Muscle of arm (tissue), 12 donors: ENCODE measurements around the gene SLC52A3. TPM values are rescaled to one million over a fixed set of nuclear protein-coding genes. Genes with fewer than 3 reads are reported as not detected.

ENCODE experiments used
- DNase-seq: peaks from one replicate; pipeline ENCODE4 v3.0.0-alpha.2; 2013
- polyA plus RNA-seq, 12 donors: library from polyadenylated mRNA; unstranded; fragments of 120-200 nt; gene quantifications; one replicate each; pipeline ENCODE4 v1.2.1, GENCODE V29; 2013; ENCODE audit not compliant: insufficient read length in 12 of 12

Gene SLC52A3
- polyA plus RNA-seq, 12 donors = 0.27 to 1.0 (median 0.41) TPM; not detected in 2

DNA sequence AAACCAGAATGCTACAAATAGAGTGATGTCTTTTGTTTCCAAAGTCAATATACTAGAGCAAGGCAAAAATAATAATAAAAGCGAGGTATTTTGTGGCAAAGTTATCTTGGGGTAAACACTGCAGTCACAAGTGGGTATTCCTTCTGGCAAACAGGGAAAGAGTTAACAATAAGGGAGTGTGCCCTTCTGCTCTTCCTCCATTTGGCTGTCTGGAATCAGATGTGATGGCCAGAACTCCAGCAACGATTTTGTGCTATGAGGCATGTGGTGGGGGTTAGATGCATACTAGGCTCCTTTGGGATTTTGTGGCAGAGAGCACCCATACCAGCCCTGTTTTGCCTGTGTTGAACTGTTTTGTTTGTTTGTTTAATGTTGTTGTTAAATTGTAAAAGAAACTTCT, 2.4 kb upstream of the SLC52A3 start:
- DNase-seq = no peak

DNA sequence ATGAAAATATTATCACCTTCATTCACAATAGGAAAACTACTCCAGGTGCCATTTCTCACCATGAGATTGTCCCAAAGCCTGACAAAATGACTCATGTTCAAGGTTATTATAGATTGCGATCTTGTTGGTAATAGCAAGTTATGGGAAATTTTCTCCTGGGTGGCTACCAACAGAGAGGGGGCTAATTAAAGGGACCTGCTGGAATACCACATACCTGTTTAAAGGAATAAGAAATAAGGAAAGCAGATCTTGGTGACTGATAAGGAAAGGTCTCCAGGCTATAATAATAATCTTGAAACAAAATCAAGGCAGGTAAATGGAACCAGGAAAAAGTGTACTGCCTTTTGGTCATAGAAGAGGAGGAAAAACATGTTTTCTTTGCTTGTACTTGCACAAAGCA, 1.4 kb downstream of the SLC52A3 start:
- no peak for DNase-seq

DNA sequence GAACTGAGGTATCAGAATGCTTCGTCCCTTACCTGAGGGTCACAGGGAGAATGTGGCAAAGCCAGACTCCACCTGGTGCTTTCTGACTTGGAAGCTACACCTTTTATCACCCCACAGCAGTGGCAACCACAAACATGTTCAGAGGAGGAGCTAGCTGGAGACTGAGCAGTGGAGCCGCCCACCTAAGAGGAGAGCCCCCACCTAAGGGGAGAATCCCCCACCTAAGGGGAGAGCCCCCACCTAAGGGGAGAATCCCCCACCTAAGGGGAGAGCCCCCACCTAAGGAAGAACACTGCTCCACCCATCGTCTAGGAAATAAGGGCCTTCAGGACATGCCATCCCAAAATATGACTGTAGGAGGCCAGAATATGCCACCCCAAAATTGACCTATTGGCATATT, 4.0 kb downstream of the SLC52A3 start:
- DNase-seq = no peak

DNA sequence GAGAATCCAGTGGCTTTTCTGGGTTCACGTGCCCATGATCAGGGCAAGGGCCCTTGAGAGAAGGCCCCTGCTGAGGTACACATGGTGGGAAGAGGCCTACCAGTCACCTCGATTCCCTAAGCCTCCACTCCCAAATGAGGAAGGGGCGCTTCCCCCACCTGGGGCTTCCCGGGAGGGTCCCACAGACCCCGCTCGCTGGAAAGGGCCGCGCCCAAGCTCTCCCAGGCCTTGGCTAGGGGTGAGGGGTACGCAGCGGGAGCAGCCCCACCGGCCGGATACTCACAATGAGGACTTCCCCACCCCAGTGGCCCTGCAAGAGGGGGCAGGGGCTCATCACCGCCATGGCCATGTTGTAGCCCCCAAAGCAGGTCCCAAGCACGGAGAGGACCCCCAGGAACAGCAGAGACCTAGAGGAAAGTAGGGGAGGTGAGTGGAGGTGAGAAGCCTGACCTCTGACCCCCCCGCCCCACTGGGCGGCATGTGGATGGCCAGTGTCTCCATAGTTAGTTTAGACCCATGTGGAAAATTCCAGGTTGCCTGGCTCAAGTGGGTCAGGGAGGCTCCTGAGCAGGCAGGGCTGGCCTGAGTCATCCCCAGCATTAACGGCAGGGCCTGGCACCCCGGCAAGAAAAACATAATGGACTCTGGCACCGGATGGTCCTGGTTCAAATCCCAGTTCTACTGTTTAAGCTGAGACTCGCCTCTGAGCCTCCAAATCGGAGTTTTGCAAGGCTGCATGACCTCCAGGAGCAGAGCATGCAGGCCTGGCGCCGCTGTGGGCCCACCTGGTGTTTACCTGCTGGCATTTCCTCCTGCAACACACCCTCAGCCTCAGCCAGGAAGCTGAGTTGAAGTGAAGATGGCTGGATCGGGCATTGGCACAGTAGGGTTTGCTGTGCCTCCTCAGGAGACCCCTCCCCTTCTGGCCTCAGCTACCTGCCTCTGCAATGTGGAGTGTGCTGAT, 6.6 kb downstream of the SLC52A3 start:
- no peak for DNase-seq

DNA sequence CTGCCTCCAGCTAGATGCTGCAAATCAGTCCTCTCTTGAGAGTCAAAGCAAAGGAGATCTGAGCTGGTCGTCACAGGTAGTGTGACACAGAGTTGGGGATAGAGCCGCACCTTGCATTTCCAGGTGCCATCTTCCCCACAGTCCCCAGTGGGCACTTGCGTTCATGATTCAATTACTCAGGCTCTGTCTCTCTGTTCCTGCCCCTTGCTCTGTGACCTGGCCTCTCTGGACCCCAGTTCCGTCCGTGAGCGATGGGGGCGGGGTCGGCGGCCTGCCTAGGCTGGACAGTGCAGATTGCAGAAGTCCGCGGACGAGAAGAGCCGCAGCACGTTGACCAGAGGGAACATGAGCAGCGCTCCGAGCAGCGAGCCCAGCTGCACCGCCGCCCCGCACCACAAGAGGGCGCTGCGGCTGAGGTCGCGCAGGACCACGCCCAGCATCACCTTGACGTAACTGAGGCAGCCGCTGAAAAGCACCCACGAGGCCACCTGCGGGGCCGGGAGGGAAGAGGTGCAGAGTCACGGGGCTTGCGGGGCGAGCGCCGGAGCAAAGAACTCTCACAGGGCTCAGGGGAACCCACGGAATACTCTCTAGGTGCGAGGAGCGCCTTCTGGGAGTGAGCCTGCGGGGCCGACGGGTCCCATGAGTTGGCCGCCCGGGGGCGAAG, 7.4 kb downstream of the SLC52A3 start:
- no peak for DNase-seq

DNA sequence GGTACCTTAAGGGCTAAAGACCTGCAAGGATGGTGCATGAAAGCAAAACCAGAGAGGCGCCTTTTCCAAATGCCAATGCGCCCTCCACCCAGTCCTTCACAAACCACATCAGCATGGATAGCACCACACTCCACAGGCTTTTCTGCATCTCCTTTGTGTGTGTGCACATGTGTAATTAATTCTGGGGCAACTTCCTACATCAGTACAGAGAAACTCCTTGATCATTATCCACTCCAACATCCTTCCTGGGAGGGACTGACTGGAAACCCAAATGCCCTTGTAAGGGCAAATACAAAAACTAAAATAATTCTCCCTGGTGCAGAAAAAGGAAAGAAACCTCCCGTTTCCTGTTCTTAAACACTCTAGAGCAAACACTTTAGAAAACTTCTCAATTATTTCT, 10.8 kb downstream of the SLC52A3 start:
- no peak for DNase-seq

DNA sequence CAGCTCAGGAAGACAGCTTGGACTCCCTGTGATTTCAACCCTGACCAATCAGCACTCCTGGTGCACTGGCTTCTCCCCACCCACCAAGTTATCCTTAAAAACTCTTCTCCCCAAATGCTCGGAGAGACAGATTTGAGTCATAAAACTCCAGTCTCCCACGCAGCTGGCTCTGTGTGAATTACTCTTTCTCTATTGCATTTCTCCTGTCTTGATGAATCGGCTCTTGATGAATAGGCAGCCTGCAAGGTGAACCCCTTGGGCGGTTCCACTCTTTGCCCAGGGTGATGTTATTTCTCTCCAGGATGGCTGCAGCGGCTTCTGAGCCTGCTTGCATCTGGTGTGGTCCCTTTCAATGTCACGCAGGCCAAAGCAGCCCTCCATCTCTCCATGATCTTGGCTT, 12.4 kb downstream of the SLC52A3 start:
- no peak for DNase-seq

DNA sequence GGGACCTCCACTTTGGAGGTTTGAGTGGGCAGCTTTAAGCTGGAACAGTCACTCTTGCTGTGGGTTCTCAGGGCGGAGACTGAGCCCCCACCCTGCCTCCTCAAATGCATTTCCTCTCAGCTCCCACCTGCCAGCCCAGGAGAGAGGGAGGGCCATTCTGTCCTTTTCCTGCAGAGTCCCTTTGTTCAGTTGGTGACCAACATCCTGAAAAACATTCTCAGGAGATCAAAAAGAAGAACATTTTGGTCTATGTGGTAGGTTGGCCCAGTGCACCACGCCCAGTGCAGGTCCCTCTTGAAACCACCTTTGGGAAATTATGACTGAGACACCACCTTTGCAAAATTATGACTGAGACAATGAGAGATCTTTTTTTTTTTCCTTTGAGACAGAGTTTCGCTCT, 13.4 kb downstream of the SLC52A3 start:
- DNase-seq = no peak

DNA sequence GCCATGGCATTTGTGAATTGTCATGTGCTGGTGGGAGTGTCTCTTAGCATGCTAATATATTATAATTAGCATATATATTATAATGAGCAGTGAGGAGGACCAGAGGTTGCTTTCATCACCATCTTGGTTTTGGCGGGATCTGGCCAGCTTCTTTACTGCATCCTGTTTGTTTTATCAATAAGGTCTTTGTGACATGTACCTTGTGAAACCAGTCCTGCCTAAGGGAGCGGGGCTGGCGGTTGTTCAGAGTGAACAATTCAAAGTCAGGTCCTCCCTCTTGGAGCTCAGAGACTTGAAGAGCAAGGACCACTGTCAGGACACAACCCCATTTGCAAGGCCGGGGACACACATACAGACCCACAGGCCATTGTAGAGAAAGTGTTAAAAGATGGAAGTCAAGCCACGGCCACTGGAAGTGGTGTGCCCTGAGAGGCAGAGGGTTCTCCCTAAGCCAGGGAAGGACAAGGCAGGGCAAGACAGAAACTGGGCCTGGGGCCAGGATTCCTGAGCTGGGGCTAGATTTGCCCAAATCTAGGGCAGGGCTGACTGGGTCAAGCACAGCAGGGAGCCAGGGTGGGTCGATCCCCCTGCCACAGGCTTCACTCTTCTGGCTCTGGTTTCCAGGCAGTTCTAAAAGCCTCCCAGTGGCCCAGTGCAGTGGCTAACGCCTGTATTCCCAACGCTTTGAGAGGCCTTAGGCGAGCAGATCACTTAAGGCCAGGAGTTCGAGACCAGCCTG, 14.2 kb downstream of the SLC52A3 start:
- no peak for DNase-seq

DNA sequence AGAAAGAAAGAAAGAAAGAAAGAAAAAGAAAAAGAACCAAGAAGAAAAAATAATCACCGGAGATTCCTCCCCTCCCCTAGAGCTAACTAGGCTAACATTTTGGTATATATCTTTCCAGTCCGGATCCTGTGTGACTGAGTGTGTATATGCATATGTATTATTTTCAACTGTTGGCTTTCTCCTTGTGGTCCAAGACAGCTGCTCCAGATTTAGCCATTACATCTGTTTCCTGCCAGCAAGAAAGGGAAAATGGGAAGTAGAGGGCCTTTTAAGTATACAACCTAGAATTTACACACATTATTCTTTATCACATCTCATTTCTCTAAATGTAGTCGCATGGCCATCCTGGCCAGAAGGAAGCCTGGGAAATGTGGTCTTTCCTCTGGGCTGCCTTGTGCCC, 15.2 kb downstream of the SLC52A3 start:
- peak; percentile 41 for DNase-seq

DNA sequence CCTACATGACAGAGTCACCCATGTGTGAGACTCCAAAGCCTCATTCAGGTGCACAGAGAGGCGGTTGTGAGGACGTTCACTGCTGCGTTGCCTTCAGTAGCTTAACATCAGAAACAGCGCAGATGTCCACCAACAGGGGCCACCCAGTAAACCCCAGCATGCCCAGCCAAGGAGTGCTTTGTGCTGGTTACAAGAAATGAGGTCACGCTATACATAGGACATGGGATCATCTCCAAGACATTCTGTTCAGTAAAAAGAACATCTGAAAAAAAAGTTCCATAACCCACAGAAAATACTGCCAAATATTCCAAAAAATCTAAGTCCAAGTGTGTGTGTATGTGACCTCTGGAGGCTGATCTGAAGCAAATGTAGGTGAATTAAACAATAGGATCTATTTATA, 16.0 kb downstream of the SLC52A3 start:
- DNase-seq = peak; percentile 69

DNA sequence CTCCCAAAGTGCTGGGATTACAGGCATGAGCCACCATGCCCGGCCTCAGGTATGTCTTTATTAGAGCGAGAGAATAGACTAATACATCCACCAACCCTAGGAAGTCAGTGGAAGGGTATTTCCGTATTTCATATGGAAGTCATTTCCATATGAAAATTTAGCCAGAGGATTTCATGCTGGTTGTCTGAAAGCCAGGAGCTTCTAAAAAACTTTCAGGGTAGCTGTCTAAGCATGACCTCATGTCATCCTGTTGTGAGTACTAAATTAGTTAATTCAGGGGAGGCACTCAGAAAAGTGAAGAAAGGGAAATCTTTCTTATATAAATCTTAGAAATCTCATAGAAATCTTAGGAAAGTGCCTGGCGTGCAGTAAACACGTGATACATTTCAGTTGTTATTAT, 16.5 kb downstream of the SLC52A3 start:
- peak; percentile 40 for DNase-seq

DNA sequence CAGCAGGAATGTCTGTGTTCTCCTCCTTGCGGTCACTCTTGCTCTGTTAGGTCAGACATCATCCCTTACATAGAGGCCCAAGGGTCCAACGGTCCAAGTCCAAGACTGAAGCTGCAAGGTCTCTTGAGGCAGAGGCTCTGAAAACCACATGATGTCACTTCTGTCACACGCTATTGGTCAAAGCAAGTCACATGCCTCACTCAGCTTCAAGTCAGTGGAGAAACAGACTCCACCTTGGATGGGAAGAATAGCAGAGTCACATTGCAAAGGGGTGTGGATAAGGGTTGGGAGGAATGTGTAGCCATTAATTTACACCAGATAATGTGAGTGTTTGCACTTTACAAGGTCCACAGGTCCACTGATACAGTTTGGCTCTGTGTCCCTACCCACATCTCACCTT, 17.5 kb downstream of the SLC52A3 start:
- no peak for DNase-seq

DNA sequence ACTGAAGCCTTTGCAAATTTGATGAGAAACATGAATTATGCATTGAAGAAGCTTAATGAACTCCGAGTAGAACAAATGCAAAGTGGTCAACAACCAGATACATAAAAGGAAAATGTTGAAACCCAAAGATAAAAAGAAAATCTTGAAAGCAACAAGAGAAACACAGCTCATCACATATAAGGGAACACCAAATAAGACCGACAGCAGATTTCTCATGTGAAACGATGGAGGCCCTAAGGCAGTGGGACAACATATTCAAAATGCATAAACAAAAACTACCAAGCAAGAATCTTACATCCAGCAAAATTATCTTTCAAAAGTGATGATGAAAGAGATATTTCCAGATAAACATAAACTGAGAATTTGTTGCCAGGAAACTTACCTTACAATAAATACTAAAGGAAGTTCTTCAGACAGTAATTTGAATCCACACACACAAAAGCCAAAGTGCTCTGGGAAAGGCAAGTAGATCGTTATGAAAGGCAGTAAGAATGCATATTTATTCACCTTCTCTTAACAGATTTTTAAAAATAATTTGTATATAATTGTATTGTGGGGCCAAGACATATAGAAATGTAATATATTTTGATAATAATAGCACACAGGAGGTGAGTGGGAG, 22.5 kb downstream of the SLC52A3 start:
- DNase-seq = no peak

DNA sequence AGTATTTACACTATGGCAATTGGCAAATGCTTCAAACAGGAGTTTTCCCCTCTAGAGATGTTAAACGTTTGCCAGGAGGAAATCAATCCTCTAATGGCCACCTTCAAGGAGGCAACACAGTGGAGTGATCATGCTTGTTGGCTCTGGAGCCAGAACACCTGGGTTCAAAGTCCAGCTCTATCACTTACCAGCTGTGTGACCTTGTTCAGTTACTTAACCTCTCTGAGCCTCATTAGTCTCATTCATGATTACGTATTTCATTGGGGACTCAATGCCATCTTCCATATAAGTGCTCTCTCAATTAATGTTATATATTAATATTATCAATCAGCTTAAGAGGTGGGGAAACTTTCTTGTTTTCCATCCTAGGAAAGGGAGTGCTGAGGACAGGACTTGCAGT, 26.1 kb downstream of the SLC52A3 start:
- DNase-seq = no peak

DNA sequence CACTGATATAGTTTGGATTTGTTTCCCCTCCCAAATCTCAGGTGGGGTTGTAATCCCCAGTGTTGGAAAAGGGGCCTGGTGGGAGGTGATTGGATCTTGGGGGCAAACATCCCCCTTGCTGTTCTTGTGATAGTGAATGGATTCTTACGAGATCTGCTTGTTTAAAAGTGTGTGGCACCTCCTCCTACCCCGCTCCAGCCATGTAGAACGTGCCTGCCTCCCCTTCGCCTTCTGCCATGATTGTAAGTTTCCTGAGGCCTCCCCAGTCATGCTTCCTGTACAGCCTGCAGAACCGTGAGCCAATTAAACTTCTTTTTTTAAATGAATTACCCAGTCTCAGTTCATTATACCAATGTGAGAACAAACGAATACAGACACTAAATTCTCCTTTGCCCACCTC, 26.7 kb downstream of the SLC52A3 start:
- no peak for DNase-seq

DNA sequence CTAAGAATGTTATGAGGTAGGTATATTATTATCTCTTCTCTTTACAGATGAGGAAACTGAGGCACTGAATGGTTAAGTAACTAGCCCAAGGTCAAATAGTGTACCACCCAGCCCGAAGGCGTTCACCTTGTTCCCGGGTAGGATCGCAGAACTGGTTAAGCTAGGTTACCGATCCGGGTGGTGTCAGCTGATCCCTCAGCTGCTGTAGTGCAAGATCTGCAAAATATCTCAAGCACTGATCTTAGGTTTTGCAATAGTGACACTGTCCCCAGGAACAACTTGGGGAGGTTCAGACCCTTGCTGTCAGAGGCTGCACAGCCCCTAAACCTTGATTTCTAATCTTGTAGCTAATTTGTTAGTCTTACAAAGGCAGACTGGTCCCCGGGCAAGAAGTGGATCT, 28.1 kb downstream of the SLC52A3 start:
- DNase-seq = no peak

DNA sequence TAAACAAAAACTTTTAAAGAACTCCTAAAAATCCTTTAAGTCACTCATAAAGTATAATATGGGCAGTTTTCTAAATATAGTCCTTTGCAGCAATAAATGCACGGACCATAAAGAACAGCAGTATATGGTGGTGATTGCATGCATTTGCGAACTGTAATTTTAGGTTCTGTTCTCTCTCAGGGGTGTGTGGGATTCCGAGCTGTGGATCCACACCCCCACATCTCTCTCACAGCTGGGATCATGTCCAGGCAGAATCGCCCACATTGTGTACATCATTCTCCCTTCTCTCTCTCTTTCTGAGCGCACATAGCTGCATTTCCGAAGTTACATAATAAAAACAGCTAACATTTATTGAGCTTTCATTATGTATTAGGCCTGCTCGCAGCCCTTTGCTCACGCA, 28.6 kb downstream of the SLC52A3 start:
- no peak for DNase-seq

DNA sequence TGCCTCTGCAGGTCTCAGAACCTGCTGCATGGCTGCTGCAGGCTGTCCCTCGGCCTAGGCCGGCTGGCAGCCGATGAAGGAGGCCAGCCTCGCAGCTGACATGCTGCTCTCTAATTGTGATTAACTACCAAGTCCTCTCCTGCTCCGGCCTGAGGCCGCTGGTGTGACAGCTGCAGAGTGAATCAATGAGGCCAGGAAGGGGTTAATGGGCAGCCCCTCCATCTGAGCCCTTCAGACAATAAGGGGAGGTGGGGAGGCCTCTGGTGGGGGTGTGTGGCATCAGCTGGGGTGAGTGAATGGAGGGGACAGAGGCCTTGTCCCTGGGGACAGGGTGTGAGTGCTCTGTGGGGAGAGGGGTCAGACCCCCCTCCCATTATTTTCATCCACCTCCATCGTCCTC, 34.4 kb downstream of the SLC52A3 start:
- DNase-seq = no peak

DNA sequence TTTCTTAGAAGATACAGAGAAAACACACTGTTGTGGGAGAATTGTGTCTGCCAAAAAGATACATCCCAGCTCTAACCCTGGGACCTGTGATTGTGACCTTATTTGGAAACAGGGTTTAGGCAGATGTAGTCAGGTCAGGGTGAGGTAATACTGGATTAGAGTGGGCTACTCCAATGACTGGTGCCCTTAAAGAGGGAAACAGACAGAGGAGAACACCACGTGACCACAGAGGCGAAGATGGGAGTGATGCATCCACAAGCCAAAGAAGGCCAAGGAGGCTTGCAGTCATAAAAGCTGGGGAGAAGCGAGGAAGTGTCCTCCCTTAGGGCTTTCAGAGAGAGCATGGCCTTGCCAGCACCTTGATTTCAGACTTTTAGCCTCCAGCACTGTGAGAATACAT, 35.6 kb downstream of the SLC52A3 start:
- DNase-seq = no peak

DNA sequence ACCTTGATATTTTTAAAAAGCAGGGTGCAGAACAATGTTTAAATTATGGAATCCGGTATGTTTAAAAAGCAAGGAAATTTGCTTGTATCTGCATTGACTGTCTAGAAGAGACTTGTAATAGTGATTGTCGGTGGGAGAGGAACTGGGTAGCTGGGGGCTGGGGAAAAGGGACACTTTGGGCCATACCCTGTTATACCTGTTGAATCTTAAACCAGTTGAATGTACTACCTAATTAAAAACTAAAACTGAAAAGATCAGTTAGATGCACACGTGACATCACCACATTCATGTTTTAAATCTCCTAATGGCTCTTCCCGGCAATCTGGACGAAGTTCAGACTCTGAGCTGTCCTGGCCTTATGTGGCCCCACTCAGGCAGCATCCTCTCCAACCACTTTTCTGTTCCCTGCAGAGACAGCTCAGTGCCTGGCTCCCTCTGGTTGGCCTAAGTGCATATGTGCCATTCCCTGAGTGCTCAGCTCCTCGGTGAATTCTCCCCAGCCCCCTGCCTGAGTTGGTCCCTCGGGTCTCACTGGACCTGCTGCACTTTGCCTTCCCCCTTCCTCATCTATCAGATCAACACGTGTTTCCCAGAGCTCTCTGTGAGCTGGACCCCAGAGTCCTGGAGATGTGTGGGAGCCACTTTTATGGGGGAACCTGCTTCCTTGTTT, 36.3 kb downstream of the SLC52A3 start:
- DNase-seq = no peak

DNA sequence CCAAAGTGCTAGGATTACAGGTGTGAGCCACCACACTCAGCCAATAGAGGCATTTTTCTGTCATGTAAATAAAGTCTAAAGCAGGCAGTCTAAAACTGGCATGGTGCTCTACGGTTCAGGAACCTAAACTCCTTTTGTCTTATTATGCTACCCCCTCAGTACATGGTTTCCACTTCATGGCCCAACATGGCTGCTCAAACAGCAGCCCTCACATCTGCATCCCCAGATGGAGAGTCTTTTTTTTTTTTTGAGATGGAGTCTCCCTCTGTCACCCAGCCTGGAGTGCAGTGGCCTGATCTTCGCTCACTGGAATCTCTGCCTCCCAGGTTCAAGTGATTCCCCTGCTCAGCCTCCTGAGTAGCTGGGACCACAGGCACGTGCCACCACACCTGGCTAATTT, 38.3 kb downstream of the SLC52A3 start:
- no peak for DNase-seq
